Endodermal cell (in vitro differentiated cells): ENCODE data around the gene MAGEB3. TPM values are rescaled to one million over a fixed set of nuclear protein-coding genes. Genes with fewer than 3 reads are reported as not detected.

ENCODE experiments used
- DNase-seq: peaks from one replicate; pipeline ENCODE4 v3.0.0-alpha.2; 2017
- H3K27ac ChIP-seq: 2 replicates; pipeline ENCODE4 v1.5.1; 2013; ENCODE audit warnings: mild to moderate bottlenecking, low read depth, low read length, moderate library complexity
- H3K27me3 ChIP-seq: 2 replicates; pipeline ENCODE4 v1.6.1; 2013; ENCODE audit warnings: mild to moderate bottlenecking, low read length, moderate library complexity; ENCODE audit not compliant: insufficient read depth, control insufficient read depth, poor library complexity, severe bottlenecking
- H3K36me3 ChIP-seq: 2 replicates; pipeline ENCODE4 v1.7.0; 2013; ENCODE audit warnings: mild to moderate bottlenecking, low read length, moderate library complexity; ENCODE audit not compliant: control insufficient read depth, insufficient read depth
- H3K4me1 ChIP-seq: one replicate; pipeline ENCODE4 v1.7.0; 2013; ENCODE audit warnings: low read length; ENCODE audit not compliant: control insufficient read depth, insufficient read depth
- H3K4me3 ChIP-seq: 2 replicates; pipeline ENCODE4 v1.5.1; 2013; ENCODE audit warnings: mild to moderate bottlenecking, low read length, moderate library complexity
- H3K9ac ChIP-seq: 2 replicates; pipeline ENCODE4 v1.6.1; 2013; ENCODE audit warnings: mild to moderate bottlenecking, low read length, moderate library complexity; ENCODE audit not compliant: poor library complexity, severe bottlenecking; ENCODE audit errors: extremely low read depth
- H3K9me3 ChIP-seq: 2 replicates; pipeline ENCODE4 v1.6.1; 2013; ENCODE audit warnings: mild to moderate bottlenecking, low read length, moderate library complexity; ENCODE audit not compliant: control insufficient read depth
- H3K27ac Mint-ChIP-seq: 2 replicates; pipeline ENCODE4 v1.8.0; 2020; ENCODE audit warnings: mixed read lengths
- H3K27me3 Mint-ChIP-seq: 2 replicates; pipeline ENCODE4 v1.8.0; 2021; ENCODE audit warnings: mild to moderate bottlenecking, mixed read lengths; ENCODE audit not compliant: insufficient read depth
- H3K36me3 Mint-ChIP-seq: 2 replicates; pipeline ENCODE4 v1.8.0; 2020; ENCODE audit warnings: low read depth, mixed read lengths
- H3K4me1 Mint-ChIP-seq: 2 replicates; pipeline ENCODE4 v1.8.0; 2020; ENCODE audit warnings: mixed read lengths
- H3K4me3 Mint-ChIP-seq: 2 replicates; pipeline ENCODE4 v1.8.0; 2020; ENCODE audit warnings: mild to moderate bottlenecking, moderate library complexity, mixed read lengths
- H3K9me3 Mint-ChIP-seq: 2 replicates; pipeline ENCODE4 v1.8.0; 2020; ENCODE audit warnings: mild to moderate bottlenecking, mixed read lengths
- CTCF ChIP-seq: fragments of 200-600 bp; sonication (generic); conservative IDR thresholded peaks from 2 replicates; pipeline ENCODE4 v1.5.0; 2021; ENCODE audit warnings: antibody characterized with exemption, mild to moderate bottlenecking
- WGBS, 2 experiments: methylation state at CpG; one replicate each; pipeline versions ENCODE4 v1.1.5 to v1.1.7; 2013; ENCODE audit warnings: missing lambda C conversion rate in 2 of 2, mixed read lengths in 1 of 2; ENCODE audit not compliant: insufficient coverage in 1 of 2, insufficient read length in 1 of 2; 5-methylcytosine and 5-hydroxymethylcytosine counted together
- long read RNA-seq, 4 experiments: library from polyadenylated mRNA in 2 of 4; library from RNA in 1 of 4; library from capped mRNA in 1 of 4; stranded (forward) in 3 of 4; unstranded in 1 of 4; transcript quantifications; one replicate each; pipeline ENCODE4 v2.0.0, GENCODE V29; 2020 to 2021; ENCODE audit warnings: inconsistent platforms in 1 of 4
- polyA plus RNA-seq, 2 experiments: library from polyadenylated mRNA; stranded (reverse); fragments of 50-300 nt; gene quantifications; one replicate each; pipeline ENCODE4 v1.2.3, GENCODE V29; 2013
- total RNA-seq, 2 donors: library from RNA; stranded (reverse); fragmentation: NEBNext Ultra II Directional in 1 of 2; extraction: Animal tissue kit (Norgen Biotek cat#: 25700) in 1 of 2; gene quantifications; 2 replicates in 1 of 2; 3 replicates in 1 of 2; pipeline ENCODE4 v1.2.1, GENCODE V29; 2021

The MAGEB3 gene
- not detected for total RNA-seq
- polyA plus RNA-seq (2013, experiment 1 of 2): not detected
- polyA plus RNA-seq (2013, experiment 2 of 2): not detected
- long read RNA-seq, experiment 1: 0 reads
- long read RNA-seq, experiment 2: 0 reads
- long read RNA-seq, experiment 3, partial matches to known transcripts: 0 of 1 reads
- long read RNA-seq, experiment 3, other reads (novel, unspliced or antisense): 0 of 1 reads
- long read RNA-seq, experiment 4: 0 reads

DNA sequence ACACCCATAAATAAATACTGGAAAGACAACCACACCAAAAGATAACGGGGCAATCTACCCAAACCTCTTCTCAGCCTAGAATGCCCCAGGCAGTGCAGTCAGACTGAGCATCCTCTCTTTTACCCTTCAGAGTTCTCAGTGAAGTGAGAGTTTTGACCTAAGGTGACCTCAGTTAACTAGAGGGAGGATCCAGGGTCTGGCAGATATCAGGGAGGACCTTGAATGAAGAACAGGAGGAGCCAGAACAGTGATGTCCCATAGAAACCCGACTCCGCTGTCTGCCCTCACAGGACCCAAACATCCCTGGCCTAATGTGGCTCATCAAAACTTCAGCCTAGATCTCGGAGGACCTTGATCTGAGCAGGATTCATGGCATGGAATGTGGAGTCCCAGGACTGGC, at the start of gene MAGEB3:
Gene MAGEB3, plus strand, starts transcription at position 263 of the 400 bp plus-strand sequence. CDS start 5,268 bp downstream, outside the sequence.
- H3K4me1 ChIP-seq: peaks cover 4% of the 10 kb centered on the region
- no peak within 1 kb of the TSS for H3K27ac Mint-ChIP-seq
- no peak for TF ChIP-seq CTCF

GRCh38 chrX:30181353-30181752, 49.1 kb upstream of the MAGEB3 start:
- no peak overlapping the region for H3K27ac ChIP-seq
- H3K36me3 ChIP-seq: no peaks in the 10 kb centered on the region
- no peak overlapping the region for H3K27ac Mint-ChIP-seq
- no peak overlapping the region for H3K9ac ChIP-seq
- H3K27me3 ChIP-seq: peaks cover 7% of the 10 kb centered on the region
- H3K4me3 ChIP-seq: no peak overlapping the region
- peaks cover 19% of the 10 kb centered on the region for H3K4me1 Mint-ChIP-seq
- peaks cover 6% of the 10 kb centered on the region for H3K9me3 Mint-ChIP-seq
- H3K4me1 ChIP-seq: no peaks in the 10 kb centered on the region
- H3K36me3 Mint-ChIP-seq: no peaks in the 10 kb centered on the region
- DNase-seq: no peak
- no peak overlapping the region for H3K4me3 Mint-ChIP-seq
- TF ChIP-seq CTCF: no peak
- H3K9me3 ChIP-seq: no peaks in the 10 kb centered on the region
- H3K27me3 Mint-ChIP-seq: peaks cover 18% of the 10 kb centered on the region
- no CpG with 5 or more reads among the region's 1 CpG for WGBS, 2 experiments

More for the DNA sequence above, at the start of gene MAGEB3:
- Histone ChIP-seq H3K36me3 (no peaks in the 10 kb centered on the region), H3K4me3 (no peak within 1 kb of the TSS), H3K27me3 (no peaks in the 10 kb centered on the region), H3K9ac (no peak within 1 kb of the TSS), H3K9me3 (no peaks in the 10 kb centered on the region), H3K27ac (no peak within 1 kb of the TSS)
- H3K4me1 Mint-ChIP-seq: peaks cover 16% of the 10 kb centered on the region
- no peak within 1 kb of the TSS for H3K4me3 Mint-ChIP-seq
- no peaks in the 10 kb centered on the region for H3K36me3 Mint-ChIP-seq
- 88 to 93% methylated on average over 2 to 4 of the region's 4 CpGs for WGBS, 2 experiments
- H3K27me3 Mint-ChIP-seq: peaks cover 1% of the 10 kb centered on the region
- H3K9me3 Mint-ChIP-seq: no peaks in the 10 kb centered on the region
- DNase-seq: no peak

DNA sequence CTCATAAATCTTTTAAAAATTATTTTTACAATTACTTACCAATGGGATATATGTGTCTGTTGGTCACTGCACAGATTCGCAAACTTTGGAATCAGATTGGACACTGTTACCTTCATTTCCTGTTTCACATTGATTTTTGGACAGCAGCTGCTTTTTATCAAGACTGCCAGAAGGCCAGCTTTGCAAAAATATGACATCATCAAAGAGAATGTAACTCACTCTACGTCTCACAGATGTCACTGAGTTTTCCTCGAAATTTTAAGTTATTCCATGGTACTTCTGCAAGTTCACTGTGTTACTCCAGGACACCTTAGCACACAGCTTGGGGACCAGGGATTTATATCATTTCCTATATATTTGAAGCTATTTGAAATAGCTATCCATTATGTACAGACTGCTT, 46.9 kb upstream of the MAGEB3 start:
- peaks cover 6% of the 10 kb centered on the region for H3K9me3 Mint-ChIP-seq
- no peak for TF ChIP-seq CTCF
- H3K4me1 ChIP-seq: no peaks in the 10 kb centered on the region
- no peak for DNase-seq
- no peak overlapping the region for H3K27ac Mint-ChIP-seq
- H3K36me3 Mint-ChIP-seq: no peaks in the 10 kb centered on the region
- no peak overlapping the region for H3K9ac ChIP-seq
- no peak overlapping the region for H3K4me3 Mint-ChIP-seq
- no peak overlapping the region for H3K4me3 ChIP-seq
- H3K4me1 Mint-ChIP-seq: peaks cover 19% of the 10 kb centered on the region
- no peaks in the 10 kb centered on the region for H3K36me3 ChIP-seq
- no peak overlapping the region for H3K27ac ChIP-seq
- H3K27me3 ChIP-seq: peaks cover 7% of the 10 kb centered on the region
- no peaks in the 10 kb centered on the region for H3K9me3 ChIP-seq
- H3K27me3 Mint-ChIP-seq: peaks cover 18% of the 10 kb centered on the region
- WGBS, 2 experiments: 94 to 100% methylated on average over 1 to 3 of the region's 3 CpGs
